Measurements from ENCODE around the gene MAP2K5. TPM values are rescaled to one million over a fixed set of nuclear protein-coding genes. Genes with fewer than 3 reads are reported as not detected.

MAP2K5 gene
- total and polyA plus RNA-seq, 9 of the 15 experiments (the other 6 are each of a cell fraction or from before 2014, with no cell fraction given): 0.41 to 16.5 (median 7.5) TPM

- WGBS (ENCODE audit: insufficient coverage, low coverage, missing lambda C conversion rate): 11% methylated on average over 2 of the region's 2 CpGs
- in situ Hi-C loops (cut with MboI) (no loop called here), intact Hi-C loops (cut with micrococcal nuclease) (loop anchor here (10.0 kb wide), 1 partner anchor 281 kb away; no protein-coding TSS in a partner anchor)
- no peaks in the 10 kb centered on the region for H3K36me3 ChIP-seq (ENCODE audit: control insufficient read depth, insufficient read depth, low read length)
- no peaks in the 10 kb centered on the region for H3K79me2 ChIP-seq (ENCODE audit: control insufficient read depth, insufficient read depth, low read length)
- H3K27ac ChIP-seq (ENCODE audit: extremely low read depth, low read depth, low read length): no peak overlapping the region
- ATAC-seq: no peak
- no peaks in the 10 kb centered on the region for H3K9me3 ChIP-seq (replicated peaks; ENCODE audit: control insufficient read depth, insufficient read depth, low read depth, low read length)
- no peak overlapping the region for H3K4me3 ChIP-seq
- no peaks in the 10 kb centered on the region for H3K4me1 ChIP-seq (replicated peaks in 1 of 2; ENCODE audit: control insufficient read depth in 2 of 2, insufficient read depth in 2 of 2, low read length in 2 of 2)
- FAIRE-seq: no peak
- H3K9ac ChIP-seq (ENCODE audit: insufficient read depth in 1 of 2, low read depth in 2 of 2, low read length in 2 of 2): no peak overlapping the region
- H4K20me1 ChIP-seq (replicated peaks; ENCODE audit: control insufficient read depth, insufficient read depth, low read length): no peaks in the 10 kb centered on the region
- DNase-seq (ENCODE audit: extremely low read depth in 1 of 4, low spot score in 3 of 4): no peak
- no peak overlapping the region for H3K4me2 ChIP-seq (ENCODE audit: insufficient read depth, low read length)
- ChIA-PET CTCF (ENCODE audit: low intra/inter-chr PET ratio) (no interaction called here), POLR2A (no interaction called here)
- no TSS peak for BruUV-seq (replicated peaks)
- H3K27me3 ChIP-seq (ENCODE audit: control insufficient read depth in 2 of 2, insufficient read depth in 2 of 2, low read length in 2 of 2): no peaks in the 10 kb centered on the region
- H2AFZ ChIP-seq (ENCODE audit: low read depth, low read length): no peak overlapping the region
- H3K9me1 ChIP-seq (ENCODE audit: control insufficient read depth, insufficient read depth, low read length): no peaks in the 10 kb centered on the region
- no peak for TF ChIP-seq ELF4 (CRISPR knock-in tag; IDR thresholded peaks at IDR 0.05)
- TF ChIP-seq ZNF518B (CRISPR knock-in tag; IDR thresholded peaks at IDR 0.05): no peak
- TF ChIP-seq ZNF3 (CRISPR knock-in tag; IDR thresholded peaks at IDR 0.05): no peak
- no peak for TF ChIP-seq MYNN (IDR thresholded peaks at IDR 0.05)
- TF ChIP-seq MYNN (CRISPR knock-in tag; IDR thresholded peaks at IDR 0.05): no peak
- no peak for TF ChIP-seq ZNF140 (CRISPR knock-in tag; IDR thresholded peaks at IDR 0.05)
- no peak for TF ChIP-seq PRDM10 (IDR thresholded peaks at IDR 0.05; ENCODE audit: partially characterized antibody)
- TF ChIP-seq RNF2 (IDR thresholded peaks at IDR 0.05): no peak
- TF ChIP-seq KLF13 (tag; IDR thresholded peaks at IDR 0.05; ENCODE audit: borderline replicate concordance, low read depth): no peak
- no peak for TF ChIP-seq AFF1 (IDR thresholded peaks at IDR 0.05; ENCODE audit: low read depth in 1 of 2, partially characterized antibody in 2 of 2)
- TF ChIP-seq ZNF165 (CRISPR knock-in tag; IDR thresholded peaks at IDR 0.05; ENCODE audit: borderline replicate concordance): no peak
- TF ChIP-seq SUPT5H (IDR thresholded peaks at IDR 0.05): no peak
Observed at GRCh38 chr15:67735896-67736295, 193.4 kb downstream of the MAP2K5 start.
